Uterus (tissue), 4 donors: ENCODE data around the gene SV2B. TPM values are rescaled to one million over a fixed set of nuclear protein-coding genes. Genes with fewer than 3 reads are reported as not detected.
A peak's percentile ranks its signal among the peaks of the same experiment; 100 is the strongest.

Source experiments
- DNase-seq, 2 donors: peaks; one replicate each; pipeline ENCODE4 v3.0.0-alpha.2; 2019 to 2020
- H3K27ac ChIP-seq, 2 donors: fragments of 200-600 bp; sonication (generic); 1 replicate in 1 of 2; 2 replicates in 1 of 2; pipeline ENCODE4 v1.5.1; 2016 to 2018
- H3K27me3 ChIP-seq, 2 donors: fragments of 200-600 bp; sonication (generic); one replicate each; pipeline ENCODE4 v1.5.1; 2018 to 2019; ENCODE audit warnings: control low read depth in 1 of 2
- H3K36me3 ChIP-seq, 2 donors: fragments of 200-600 bp; sonication (generic); one replicate each; pipeline ENCODE4 v1.5.1; 2019; ENCODE audit warnings: control low read depth in 1 of 2
- H3K4me1 ChIP-seq, 2 donors: fragments of 200-600 bp; sonication (generic); one replicate each; pipeline ENCODE4 v1.5.1; 2018 to 2019; ENCODE audit warnings: control low read depth in 1 of 2
- H3K4me3 ChIP-seq, 2 donors: fragments of 200-600 bp; sonication (generic); 1 replicate in 1 of 2; 2 replicates in 1 of 2; pipeline ENCODE4 v1.5.1; 2018 to 2019; ENCODE audit warnings: mild to moderate bottlenecking in 1 of 2
- H3K9me3 ChIP-seq, 2 donors: fragments of 200-600 bp; sonication (generic); one replicate each; pipeline ENCODE4 v1.5.1; 2019; ENCODE audit warnings: control low read depth in 1 of 2
- POLR2A ChIP-seq, 2 donors: fragments of 450-650 bp; IDR thresholded peaks; one replicate each; pipeline ENCODE4 v1.6.1; 2016; ENCODE audit warnings: antibody characterized with exemption in 2 of 2, mild to moderate bottlenecking in 1 of 2, moderate library complexity in 1 of 2
- intact Hi-C: fragments of 100-400 bp; cut with DNase I; formaldehyde crosslinking; loops from one replicate; pipeline ENCODE4 v1.15.1; 2023; ENCODE audit warnings: low total_unique reads
- total RNA-seq, 4 donors: library from RNA; depleted of rRNA in 3 of 4; stranded (reverse); fragments of >200 nt in 3 of 4; gene quantifications; one replicate each; pipeline versions ENCODE4 v1.1.0 to v1.2.4, GENCODE V29; 2014 to 2023
- TF ChIP-seq, protein P1 (sequence below), 4 experiments: fragments of 200-600 bp in 2 of 4; fragments of 450-650 bp in 2 of 4; sonication (generic) in 2 of 4; IDR thresholded peaks; one replicate each; pipeline ENCODE4 v1.5.1; 2016 to 2019; ENCODE audit warnings: antibody characterized with exemption in 4 of 4, mild to moderate bottlenecking in 2 of 4, moderate library complexity in 1 of 4
- donor health status: DM: yes; HTN: yes; CAD: no.

SV2B gene
- total RNA-seq, 4 donors from 2014 or later: 0.26 to 1.1 (median 0.87) TPM

DNA sequence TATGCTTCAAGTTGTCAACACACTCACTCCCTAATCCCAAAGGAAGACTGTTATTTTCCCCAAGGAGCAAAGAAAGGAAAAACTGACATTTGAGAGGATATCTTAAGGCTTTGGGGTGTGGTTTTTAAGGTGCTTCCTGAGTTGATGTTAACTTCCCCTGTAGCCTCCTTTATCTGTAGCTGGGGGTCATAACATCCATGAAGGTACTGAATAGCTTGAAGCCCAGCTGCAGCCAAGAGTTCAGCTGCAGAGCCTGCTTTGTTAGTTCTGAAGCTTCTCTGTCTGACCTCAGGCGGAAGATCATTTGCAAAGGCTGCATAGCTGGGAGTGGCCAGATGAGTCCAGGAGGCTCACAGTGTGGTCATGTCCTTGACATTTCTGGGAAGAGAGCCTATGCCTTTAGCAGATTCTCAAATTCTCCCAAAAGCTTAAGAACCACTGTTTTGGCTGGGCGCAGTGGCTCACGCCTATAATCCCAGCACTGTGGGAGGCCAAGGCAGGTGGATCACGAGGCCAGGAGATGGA, 165.4 kb downstream of the SV2B start:
- no peak for DNase-seq
- no peaks in the 10 kb centered on the region for H3K9me3 ChIP-seq
- intact Hi-C loops: no loop called here
- peaks cover 0 to 8% of the 10 kb centered on the region in 2 donors for H3K4me1 ChIP-seq
- H3K27me3 ChIP-seq: no peaks in the 10 kb centered on the region
- TF ChIP-seq, protein P1, sequence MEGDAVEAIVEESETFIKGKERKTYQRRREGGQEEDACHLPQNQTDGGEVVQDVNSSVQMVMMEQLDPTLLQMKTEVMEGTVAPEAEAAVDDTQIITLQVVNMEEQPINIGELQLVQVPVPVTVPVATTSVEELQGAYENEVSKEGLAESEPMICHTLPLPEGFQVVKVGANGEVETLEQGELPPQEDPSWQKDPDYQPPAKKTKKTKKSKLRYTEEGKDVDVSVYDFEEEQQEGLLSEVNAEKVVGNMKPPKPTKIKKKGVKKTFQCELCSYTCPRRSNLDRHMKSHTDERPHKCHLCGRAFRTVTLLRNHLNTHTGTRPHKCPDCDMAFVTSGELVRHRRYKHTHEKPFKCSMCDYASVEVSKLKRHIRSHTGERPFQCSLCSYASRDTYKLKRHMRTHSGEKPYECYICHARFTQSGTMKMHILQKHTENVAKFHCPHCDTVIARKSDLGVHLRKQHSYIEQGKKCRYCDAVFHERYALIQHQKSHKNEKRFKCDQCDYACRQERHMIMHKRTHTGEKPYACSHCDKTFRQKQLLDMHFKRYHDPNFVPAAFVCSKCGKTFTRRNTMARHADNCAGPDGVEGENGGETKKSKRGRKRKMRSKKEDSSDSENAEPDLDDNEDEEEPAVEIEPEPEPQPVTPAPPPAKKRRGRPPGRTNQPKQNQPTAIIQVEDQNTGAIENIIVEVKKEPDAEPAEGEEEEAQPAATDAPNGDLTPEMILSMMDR (IDR thresholded peaks at IDR 0.05): no peak
- TF ChIP-seq POLR2A (IDR thresholded peaks at IDR 0.05): no peak
- no peak overlapping the region for H3K4me3 ChIP-seq
- no peaks in the 10 kb centered on the region for H3K36me3 ChIP-seq
- H3K27ac ChIP-seq: peak overlapping the region; percentile 71 to 80

GRCh38 chr15:91268510-91268909, 168.5 kb downstream of the SV2B start:
- intact Hi-C loops: no loop called here
- TF ChIP-seq, protein P1 (IDR thresholded peaks at IDR 0.05): no peak
- TF ChIP-seq POLR2A (IDR thresholded peaks at IDR 0.05): no peak
- DNase-seq: no peak

GRCh38 chr15:91270747-91271146, 170.7 kb downstream of the SV2B start:
- no peak for DNase-seq
- H3K27me3 ChIP-seq: no peaks in the 10 kb centered on the region
- H3K4me1 ChIP-seq: no peaks in the 10 kb centered on the region
- no peaks in the 10 kb centered on the region for H3K9me3 ChIP-seq
- no peak for TF ChIP-seq POLR2A (IDR thresholded peaks at IDR 0.05)
- TF ChIP-seq, protein P1 (IDR thresholded peaks at IDR 0.05): no peak
- H3K27ac ChIP-seq: no peak overlapping the region
- intact Hi-C loops: no loop called here
- no peaks in the 10 kb centered on the region for H3K36me3 ChIP-seq
- no peak overlapping the region for H3K4me3 ChIP-seq

More at GRCh38 chr15:91268510-91268909, 168.5 kb downstream of the SV2B start:
- H3K4me1 ChIP-seq: peaks cover 0 to 8% of the 10 kb centered on the region in 2 donors
- no peaks in the 10 kb centered on the region for H3K36me3 ChIP-seq
- H3K4me3 ChIP-seq: no peak overlapping the region
- no peaks in the 10 kb centered on the region for H3K9me3 ChIP-seq
- no peak overlapping the region for H3K27ac ChIP-seq
- no peaks in the 10 kb centered on the region for H3K27me3 ChIP-seq

DNA sequence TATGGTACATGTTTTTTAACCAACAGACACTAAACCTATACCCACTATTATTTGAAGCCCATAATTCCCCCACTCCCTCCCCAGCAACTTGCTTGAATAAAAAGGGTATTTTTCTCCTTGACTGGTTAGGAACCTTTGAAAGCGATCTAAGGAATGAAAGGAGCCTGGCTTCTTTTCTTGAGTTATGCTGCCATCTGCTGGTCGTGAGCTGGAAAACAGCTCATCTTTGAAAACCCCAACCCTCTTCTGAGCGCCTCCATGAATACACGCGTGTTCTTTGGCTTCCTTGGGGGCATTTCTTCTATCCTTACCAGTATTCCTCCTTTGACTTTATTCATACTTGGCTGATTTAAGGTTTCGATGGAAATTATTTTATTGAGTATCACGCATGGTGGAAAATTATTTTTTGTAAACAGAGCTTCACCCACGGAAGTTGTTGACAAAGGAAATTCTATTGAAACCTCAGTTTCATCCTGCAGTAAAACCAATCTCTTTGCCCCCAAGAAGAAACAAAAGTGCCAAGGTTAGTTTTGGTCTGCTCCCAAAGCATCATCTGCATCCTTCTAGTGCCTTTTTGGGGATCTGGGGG, 171.6 kb downstream of the SV2B start:
- H3K9me3 ChIP-seq: no peaks in the 10 kb centered on the region
- peak; percentile 55 for DNase-seq
- no peaks in the 10 kb centered on the region for H3K36me3 ChIP-seq
- H3K27me3 ChIP-seq: no peaks in the 10 kb centered on the region
- TF ChIP-seq, protein P1 (IDR thresholded peaks at IDR 0.05): peak; percentile 76 to 83 (median 80)
- no peak for TF ChIP-seq POLR2A (IDR thresholded peaks at IDR 0.05)
- no peak overlapping the region for H3K4me3 ChIP-seq
- intact Hi-C loops: loop anchor here (1.0 kb wide), 1 partner anchor 11 kb away; no protein-coding TSS in a partner anchor
- no peaks in the 10 kb centered on the region for H3K4me1 ChIP-seq
- no peak overlapping the region for H3K27ac ChIP-seq

GRCh38 chr15:91275844-91276243, 175.8 kb downstream of the SV2B start:
- Histone ChIP-seq H3K4me1 (no peaks in the 10 kb centered on the region), H3K9me3 (no peaks in the 10 kb centered on the region), H3K27me3 (no peaks in the 10 kb centered on the region), H3K4me3 (no peak overlapping the region), H3K27ac (no peak overlapping the region), H3K36me3 (no peaks in the 10 kb centered on the region)
- intact Hi-C loops: no loop called here
- no peak for TF ChIP-seq POLR2A (IDR thresholded peaks at IDR 0.05)
- TF ChIP-seq, protein P1 (IDR thresholded peaks at IDR 0.05): no peak
- no peak for DNase-seq
